K562 treated with DMSO at 1 percent for 48 hours (cell line): Measurements from ENCODE around the gene CCR9. TPM values are rescaled to one million over a fixed set of nuclear protein-coding genes. Genes with fewer than 3 reads are reported as not detected.

Source experiments
- total RNA-seq: library from RNA; unstranded; fragments of 300-600 nt; gene quantifications from 2 replicates; pipeline ENCODE4 v1.2.3, GENCODE V29; 2022; ENCODE audit warnings: low replicate concordance; ENCODE audit errors: extremely low read depth

Gene CCR9, protein sequence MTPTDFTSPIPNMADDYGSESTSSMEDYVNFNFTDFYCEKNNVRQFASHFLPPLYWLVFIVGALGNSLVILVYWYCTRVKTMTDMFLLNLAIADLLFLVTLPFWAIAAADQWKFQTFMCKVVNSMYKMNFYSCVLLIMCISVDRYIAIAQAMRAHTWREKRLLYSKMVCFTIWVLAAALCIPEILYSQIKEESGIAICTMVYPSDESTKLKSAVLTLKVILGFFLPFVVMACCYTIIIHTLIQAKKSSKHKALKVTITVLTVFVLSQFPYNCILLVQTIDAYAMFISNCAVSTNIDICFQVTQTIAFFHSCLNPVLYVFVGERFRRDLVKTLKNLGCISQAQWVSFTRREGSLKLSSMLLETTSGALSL
- not detected in 2 replicates for total RNA-seq

DNA sequence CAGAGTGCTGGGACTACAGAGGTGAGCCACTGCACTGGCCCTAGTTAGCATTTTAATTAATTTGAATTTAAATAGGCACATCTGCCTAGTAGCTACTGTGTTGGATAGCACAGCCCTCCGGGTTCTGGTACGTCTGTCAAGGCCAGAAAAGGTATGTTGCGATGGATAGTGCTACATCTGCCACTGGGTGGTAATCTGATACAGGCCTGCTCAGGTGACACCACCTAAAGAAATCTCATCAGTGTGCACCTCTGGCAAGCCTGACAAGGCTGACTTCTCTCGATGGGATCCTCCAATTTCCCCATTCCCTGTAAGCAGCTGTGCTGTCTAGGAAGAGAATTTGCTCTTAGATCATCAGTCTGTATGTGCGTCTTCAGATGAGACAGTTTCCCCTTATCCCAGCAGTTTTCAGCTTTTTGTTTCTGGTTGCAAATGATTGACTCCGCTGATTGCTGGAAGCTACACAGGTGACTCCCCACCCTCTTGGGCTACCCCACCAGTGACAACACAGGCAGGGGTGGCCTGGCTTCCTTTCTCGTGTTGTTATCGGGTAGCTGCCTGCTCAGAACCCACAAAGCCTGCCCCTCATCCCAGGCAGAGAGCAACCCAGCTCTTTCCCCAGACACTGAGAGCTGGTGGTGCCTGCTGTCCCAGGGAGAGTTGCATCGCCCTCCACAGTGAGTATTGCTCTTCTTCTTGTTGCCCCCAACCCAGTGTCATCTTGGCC, at the start of gene CCR9:
TSS of gene CCR9 (plus strand) at position 565 of the 727 bp plus-strand sequence. CDS start 8,391 bp downstream, outside the sequence.

DNA sequence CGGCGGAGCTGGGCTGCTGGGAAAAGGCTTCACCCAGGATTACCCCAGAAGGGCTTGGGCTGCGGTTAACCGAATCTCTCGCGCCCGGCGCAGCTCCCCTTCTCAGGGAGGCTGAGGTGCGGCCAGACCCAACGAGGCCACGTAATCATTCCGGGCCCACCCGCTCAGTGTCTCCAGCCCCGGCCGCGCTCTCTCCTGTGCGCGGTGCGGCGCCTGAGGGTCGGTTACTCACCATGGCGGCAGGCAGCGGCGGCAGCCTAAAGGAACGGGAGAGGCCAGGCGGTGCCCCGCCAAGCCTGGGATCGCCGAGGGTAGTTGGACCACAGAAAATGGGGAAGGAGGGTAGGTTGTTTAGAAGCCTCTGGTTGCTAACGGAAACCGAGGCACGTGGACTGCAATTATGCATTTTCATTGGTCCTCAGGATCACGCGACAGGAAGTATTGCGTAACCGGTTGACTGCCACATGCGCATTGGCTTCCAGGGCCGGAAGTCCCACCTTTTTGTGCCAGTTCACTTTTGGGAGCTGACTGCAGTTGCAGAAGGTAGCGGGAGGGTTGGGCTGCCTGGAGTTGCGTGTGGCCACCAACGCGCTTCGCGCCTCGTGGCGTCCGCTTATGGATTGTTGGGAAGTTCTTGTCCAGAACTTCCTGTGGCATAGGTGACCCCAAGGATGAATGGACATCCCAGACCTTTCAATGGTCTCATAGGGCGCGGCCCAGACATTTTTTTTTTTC, 44.4 kb upstream of the CCR9 start, which contains the start of gene LZTFL1:
TSS of gene LZTFL1 (minus strand) at position 363 of the 735 bp plus-strand sequence. CDS start at position 235, 128 bp downstream.

DNA sequence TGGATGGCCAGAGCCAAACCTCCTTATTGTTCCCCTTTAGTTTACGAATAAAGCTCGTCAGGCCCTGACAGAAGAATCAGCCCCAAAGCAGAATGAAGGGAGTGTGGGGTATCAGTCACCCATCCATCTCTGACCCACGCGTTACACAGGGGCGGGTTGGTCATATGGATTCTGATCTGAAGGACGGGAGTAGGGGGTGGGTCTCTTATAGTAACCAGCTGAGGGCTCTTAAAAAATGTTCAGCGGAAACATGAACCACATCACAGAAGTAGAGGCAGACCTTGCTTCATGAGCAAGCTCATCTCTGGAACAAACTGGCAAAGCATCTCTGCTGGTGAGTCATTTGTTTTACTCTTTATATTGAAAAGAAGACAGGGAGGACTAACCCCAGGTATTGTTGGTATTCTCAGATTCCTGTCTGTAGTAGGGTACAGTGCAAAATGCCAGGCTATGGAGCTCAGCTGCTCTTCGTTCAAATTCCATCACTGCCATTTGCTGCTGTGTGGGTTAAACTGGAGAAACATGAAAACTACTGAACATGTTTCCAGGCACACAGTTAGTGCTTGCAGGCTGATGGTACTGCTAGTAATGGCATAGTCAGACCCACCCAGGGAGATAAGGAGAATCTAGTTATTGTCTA, 57.0 kb downstream of the CCR9 start, which contains the start of gene CXCR6:
TSS of gene CXCR6 (plus strand) at position 258 of the 640 bp plus-strand sequence. CDS start 3,018 bp downstream, outside the sequence.

Other genes with a start within 250 kb of the CCR9 start
- gene SACM1L, start 197.1 kb upstream of the CCR9 start, total RNA-seq = not detected in 2 replicates
- gene SLC6A20, start 90.0 kb upstream of the CCR9 start, total RNA-seq = not detected in 2 replicates
- gene LZTFL1, start 44.4 kb upstream of the CCR9 start, total RNA-seq = not detected in 2 replicates
- gene CXCR6, start 56.9 kb downstream of the CCR9 start, total RNA-seq = not detected in 2 replicates
- gene FYCO1, start 109.3 kb downstream of the CCR9 start, total RNA-seq = not detected in 2 replicates
- not detected in 2 replicates for gene XCR1, start 140.9 kb downstream of the CCR9 start, total RNA-seq